Neural cell (in vitro differentiated cells): ENCODE measurements around the gene STAP2. TPM values are rescaled to one million over a fixed set of nuclear protein-coding genes. Genes with fewer than 3 reads are reported as not detected.

Experiments used
- H2AFZ ChIP-seq: fragments of 200-600, 300-800 bp; sonication (generic), shearing (Covaris generic); 2 replicates; pipeline ENCODE4 v1.6.0; 2014; ENCODE audit warnings: low read depth, mild to moderate bottlenecking, antibody characterized with exemption, low read length, moderate library complexity
- H3F3A ChIP-seq: fragments of 200-600 bp; shearing (Covaris generic); 2 replicates; pipeline ENCODE4 v1.6.1; 2016; ENCODE audit warnings: mild to moderate bottlenecking, moderate library complexity, mixed read lengths, antibody characterized with exemption, low read length; ENCODE audit not compliant: insufficient read depth, poor library complexity, severe bottlenecking
- H3K27ac ChIP-seq: fragments of 200-600, 300-800 bp; sonication (generic), shearing (Covaris generic); 2 replicates; pipeline ENCODE4 v1.5.1; 2014; ENCODE audit warnings: mild to moderate bottlenecking, low read length, moderate library complexity
- H3K27me3 ChIP-seq: fragments of 300-800, 200-600 bp; sonication (generic), shearing (Covaris generic); 2 replicates; pipeline ENCODE4 v1.6.0; 2014; ENCODE audit warnings: mild to moderate bottlenecking, low read depth, low read length, moderate library complexity; ENCODE audit not compliant: insufficient read depth
- H3K36me3 ChIP-seq: fragments of 300-800, 200-600 bp; sonication (generic), shearing (Covaris generic); 2 replicates; pipeline ENCODE4 v1.5.1; 2014; ENCODE audit warnings: mild to moderate bottlenecking, antibody characterized with exemption, low read length, moderate library complexity; ENCODE audit not compliant: insufficient read depth
- H3K4me2 ChIP-seq: fragments of 300-800, 200-600 bp; sonication (generic), shearing (Covaris generic); 2 replicates; pipeline ENCODE4 v1.6.0; 2014; ENCODE audit warnings: mild to moderate bottlenecking, low read length
- H3K4me3 ChIP-seq: fragments of 300-800, 200-600 bp; sonication (generic), shearing (Covaris generic); 2 replicates; pipeline ENCODE4 v1.5.1; 2014; ENCODE audit warnings: mild to moderate bottlenecking, low read length, moderate library complexity
- H3K79me2 ChIP-seq: fragments of 200-600 bp; shearing (Covaris generic); replicated peaks from 2 replicates; pipeline ENCODE4 v1.6.0; 2014; ENCODE audit warnings: mild to moderate bottlenecking, low read length, moderate library complexity; ENCODE audit not compliant: insufficient read depth
- H3K9ac ChIP-seq: fragments of 300-800, 200-600 bp; sonication (generic), shearing (Covaris generic); 2 replicates; pipeline ENCODE4 v1.6.1; 2016; ENCODE audit warnings: mild to moderate bottlenecking, low read length, mixed read lengths
- H3K9me2 ChIP-seq: fragments of 200-600 bp; shearing (Covaris generic); 2 replicates; pipeline ENCODE4 v1.6.1; 2016; ENCODE audit warnings: mild to moderate bottlenecking, low read length, mixed read lengths; ENCODE audit not compliant: insufficient read depth
- H3K9me3 ChIP-seq: fragments of 200-600, 300-800 bp; sonication (generic), shearing (Covaris generic); 2 replicates; pipeline ENCODE4 v1.6.1; 2016; ENCODE audit warnings: mild to moderate bottlenecking, mixed run types, low read length, moderate library complexity, mixed read lengths
- H4K20me1 ChIP-seq: fragments of 200-600 bp; shearing (Covaris generic); 2 replicates; pipeline ENCODE4 v1.6.1; 2016; ENCODE audit warnings: mild to moderate bottlenecking, mixed run types; ENCODE audit not compliant: insufficient read depth
- EP300 ChIP-seq: fragments of 450-650 bp; conservative IDR thresholded peaks from 2 replicates; pipeline ENCODE4 v1.6.1; 2014; ENCODE audit warnings: antibody characterized with exemption, mild to moderate bottlenecking, moderate library complexity; ENCODE audit not compliant: poor library complexity, severe bottlenecking
- EZH2 ChIP-seq: fragments of 200-600, 300-800 bp; shearing (Covaris generic), sonication (generic); IDR thresholded peaks from 2 replicates; pipeline ENCODE4 v1.6.1; 2014; ENCODE audit warnings: antibody characterized with exemption, low read length, borderline replicate concordance, mild to moderate bottlenecking; ENCODE audit not compliant: insufficient read depth, poor library complexity, severe bottlenecking
- MXI1 ChIP-seq: fragments of 450-650 bp; conservative IDR thresholded peaks from 2 replicates; pipeline ENCODE4 v1.6.1; 2014; ENCODE audit warnings: antibody characterized with exemption, mild to moderate bottlenecking; ENCODE audit not compliant: poor library complexity, severe bottlenecking
- POLR2AphosphoS5 ChIP-seq: IDR thresholded peaks from 2 replicates; pipeline ENCODE4 v1.6.1; 2012
- RAD21 ChIP-seq: fragments of 450-650 bp; conservative IDR thresholded peaks from 2 replicates; pipeline ENCODE4 v1.6.1; 2014; ENCODE audit warnings: antibody characterized with exemption, mild to moderate bottlenecking, moderate library complexity
- SMC3 ChIP-seq: fragments of 450-650 bp; conservative IDR thresholded peaks from 2 replicates; pipeline ENCODE4 v1.6.1; 2014; ENCODE audit warnings: antibody characterized with exemption, mild to moderate bottlenecking, moderate library complexity; ENCODE audit not compliant: poor library complexity
- TAF1 ChIP-seq: IDR thresholded peaks from 2 replicates; pipeline ENCODE4 v1.6.1; 2012; ENCODE audit warnings: low read depth
- polyA plus RNA-seq: library from polyadenylated mRNA; depleted of rRNA; stranded (reverse); fragments of >200 nt; gene quantifications from 2 replicates; pipeline ENCODE4 v1.2.3, GENCODE V29; 2014
- TF ChIP-seq, protein P1 (sequence below): IDR thresholded peaks from 2 replicates; pipeline ENCODE4 v1.6.1; 2012; ENCODE audit warnings: borderline replicate concordance
- TF ChIP-seq, protein P2 (sequence below): fragments of 450-650 bp; IDR thresholded peaks from 2 replicates; pipeline ENCODE4 v1.5.1; 2014; ENCODE audit warnings: antibody characterized with exemption, mild to moderate bottlenecking, moderate library complexity; ENCODE audit not compliant: poor library complexity, severe bottlenecking

STAP2 gene
- polyA plus RNA-seq, 1 donor from 2014 or later = 0.16 TPM

DNA sequence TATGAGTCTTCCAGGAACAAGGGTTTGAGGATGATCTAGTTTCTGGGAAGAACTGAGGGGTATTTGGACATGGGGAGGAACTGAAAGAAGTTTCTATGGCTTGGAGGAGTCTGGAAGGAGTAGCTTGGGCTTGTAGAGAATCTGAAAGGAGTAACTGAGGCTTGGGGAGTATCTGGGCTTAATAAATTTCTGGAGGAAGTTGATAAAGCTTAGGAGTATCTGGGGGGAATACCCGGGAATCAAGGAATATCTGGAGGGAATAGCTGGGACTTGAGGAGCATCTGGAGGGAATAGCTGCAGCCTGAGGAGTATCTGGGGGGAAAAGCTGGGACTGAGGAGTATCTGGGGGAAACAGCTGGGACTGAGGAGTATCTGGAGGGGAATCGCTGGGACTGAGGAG lies 18.2 kb downstream of the STAP2 start:
- Histone ChIP-seq H3K27me3 (no peaks in the 10 kb centered on the region), H3F3A (no peaks in the 10 kb centered on the region), H3K9me3 (no peaks in the 10 kb centered on the region), H3K9ac (no peak overlapping the region), H3K9me2 (no peaks in the 10 kb centered on the region), H3K4me3 (no peak overlapping the region), H4K20me1 (no peaks in the 10 kb centered on the region), H3K4me2 (no peak overlapping the region), H2AFZ (no peak overlapping the region), H3K36me3 (peaks cover 10% of the 10 kb centered on the region), H3K27ac (no peak overlapping the region), H3K79me2 (no peaks in the 10 kb centered on the region)
- no peak for TF ChIP-seq RAD21
- no peak for TF ChIP-seq EP300
- TF ChIP-seq POLR2AphosphoS5 = no peak
- TF ChIP-seq, protein P1, sequence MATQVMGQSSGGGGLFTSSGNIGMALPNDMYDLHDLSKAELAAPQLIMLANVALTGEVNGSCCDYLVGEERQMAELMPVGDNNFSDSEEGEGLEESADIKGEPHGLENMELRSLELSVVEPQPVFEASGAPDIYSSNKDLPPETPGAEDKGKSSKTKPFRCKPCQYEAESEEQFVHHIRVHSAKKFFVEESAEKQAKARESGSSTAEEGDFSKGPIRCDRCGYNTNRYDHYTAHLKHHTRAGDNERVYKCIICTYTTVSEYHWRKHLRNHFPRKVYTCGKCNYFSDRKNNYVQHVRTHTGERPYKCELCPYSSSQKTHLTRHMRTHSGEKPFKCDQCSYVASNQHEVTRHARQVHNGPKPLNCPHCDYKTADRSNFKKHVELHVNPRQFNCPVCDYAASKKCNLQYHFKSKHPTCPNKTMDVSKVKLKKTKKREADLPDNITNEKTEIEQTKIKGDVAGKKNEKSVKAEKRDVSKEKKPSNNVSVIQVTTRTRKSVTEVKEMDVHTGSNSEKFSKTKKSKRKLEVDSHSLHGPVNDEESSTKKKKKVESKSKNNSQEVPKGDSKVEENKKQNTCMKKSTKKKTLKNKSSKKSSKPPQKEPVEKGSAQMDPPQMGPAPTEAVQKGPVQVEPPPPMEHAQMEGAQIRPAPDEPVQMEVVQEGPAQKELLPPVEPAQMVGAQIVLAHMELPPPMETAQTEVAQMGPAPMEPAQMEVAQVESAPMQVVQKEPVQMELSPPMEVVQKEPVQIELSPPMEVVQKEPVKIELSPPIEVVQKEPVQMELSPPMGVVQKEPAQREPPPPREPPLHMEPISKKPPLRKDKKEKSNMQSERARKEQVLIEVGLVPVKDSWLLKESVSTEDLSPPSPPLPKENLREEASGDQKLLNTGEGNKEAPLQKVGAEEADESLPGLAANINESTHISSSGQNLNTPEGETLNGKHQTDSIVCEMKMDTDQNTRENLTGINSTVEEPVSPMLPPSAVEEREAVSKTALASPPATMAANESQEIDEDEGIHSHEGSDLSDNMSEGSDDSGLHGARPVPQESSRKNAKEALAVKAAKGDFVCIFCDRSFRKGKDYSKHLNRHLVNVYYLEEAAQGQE = no peak
- TF ChIP-seq, protein P2, sequence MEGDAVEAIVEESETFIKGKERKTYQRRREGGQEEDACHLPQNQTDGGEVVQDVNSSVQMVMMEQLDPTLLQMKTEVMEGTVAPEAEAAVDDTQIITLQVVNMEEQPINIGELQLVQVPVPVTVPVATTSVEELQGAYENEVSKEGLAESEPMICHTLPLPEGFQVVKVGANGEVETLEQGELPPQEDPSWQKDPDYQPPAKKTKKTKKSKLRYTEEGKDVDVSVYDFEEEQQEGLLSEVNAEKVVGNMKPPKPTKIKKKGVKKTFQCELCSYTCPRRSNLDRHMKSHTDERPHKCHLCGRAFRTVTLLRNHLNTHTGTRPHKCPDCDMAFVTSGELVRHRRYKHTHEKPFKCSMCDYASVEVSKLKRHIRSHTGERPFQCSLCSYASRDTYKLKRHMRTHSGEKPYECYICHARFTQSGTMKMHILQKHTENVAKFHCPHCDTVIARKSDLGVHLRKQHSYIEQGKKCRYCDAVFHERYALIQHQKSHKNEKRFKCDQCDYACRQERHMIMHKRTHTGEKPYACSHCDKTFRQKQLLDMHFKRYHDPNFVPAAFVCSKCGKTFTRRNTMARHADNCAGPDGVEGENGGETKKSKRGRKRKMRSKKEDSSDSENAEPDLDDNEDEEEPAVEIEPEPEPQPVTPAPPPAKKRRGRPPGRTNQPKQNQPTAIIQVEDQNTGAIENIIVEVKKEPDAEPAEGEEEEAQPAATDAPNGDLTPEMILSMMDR = no peak
- TF ChIP-seq TAF1 = no peak
- TF ChIP-seq EZH2 = no peak
- no peak for TF ChIP-seq SMC3
- no peak for TF ChIP-seq MXI1

DNA sequence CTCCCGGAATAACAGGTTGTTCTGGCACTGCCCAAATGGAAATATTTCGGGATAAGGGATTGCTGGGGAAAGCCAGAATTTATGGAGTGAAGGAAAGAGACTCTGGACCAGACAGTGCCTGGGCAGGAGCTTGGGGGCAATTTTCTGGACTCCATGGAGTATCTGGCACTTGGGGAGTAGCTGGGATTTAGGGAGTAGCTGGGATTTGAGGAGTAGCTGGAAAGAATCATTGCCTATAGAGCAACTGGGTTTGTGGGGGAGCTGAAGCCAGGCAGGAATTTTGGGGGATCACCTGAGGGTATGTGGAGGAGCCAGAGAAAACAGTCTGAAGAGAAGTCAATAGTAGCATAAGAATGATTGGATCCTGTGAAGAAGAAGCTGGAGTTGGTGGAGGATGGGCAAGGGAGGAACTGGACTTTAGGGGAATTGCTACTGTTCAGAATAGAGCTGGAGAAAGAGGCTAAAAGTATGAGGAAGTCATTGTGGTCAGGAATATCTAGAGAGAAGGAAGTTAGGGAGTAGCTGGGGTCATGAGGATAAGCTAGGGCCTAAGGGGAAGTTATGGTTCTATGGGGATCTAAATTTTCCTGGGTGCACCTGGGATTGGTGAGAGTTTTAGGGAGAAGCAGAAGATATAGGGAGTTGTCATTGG lies 19.4 kb downstream of the STAP2 start:
- no peak overlapping the region for H3K9ac ChIP-seq
- no peaks in the 10 kb centered on the region for H3K9me2 ChIP-seq
- H3K4me2 ChIP-seq = no peak overlapping the region
- H3K36me3 ChIP-seq = peaks cover 10% of the 10 kb centered on the region
- no peaks in the 10 kb centered on the region for H3K27me3 ChIP-seq
- H3K27ac ChIP-seq = no peak overlapping the region
- H3K9me3 ChIP-seq = no peaks in the 10 kb centered on the region
- no peak for TF ChIP-seq MXI1
- TF ChIP-seq RAD21 = no peak
- TF ChIP-seq, protein P2 = no peak
- TF ChIP-seq, protein P1 = no peak
- no peak for TF ChIP-seq EP300
- TF ChIP-seq TAF1 = no peak
- TF ChIP-seq POLR2AphosphoS5 = no peak
- TF ChIP-seq SMC3 = no peak
- TF ChIP-seq EZH2 = no peak
- H2AFZ ChIP-seq = no peak overlapping the region
- H4K20me1 ChIP-seq = no peaks in the 10 kb centered on the region
- no peaks in the 10 kb centered on the region for H3K79me2 ChIP-seq
- no peaks in the 10 kb centered on the region for H3F3A ChIP-seq
- no peak overlapping the region for H3K4me3 ChIP-seq
